ENCODE measurements around the gene SLC9A7.

GRCh38 chrX:46617906-46618305 lies 141.0 kb downstream of the SLC9A7 start:
- no peak for TF ChIP-seq POLR2AphosphoS5 (IDR thresholded peaks at IDR 0.05; ENCODE audit: low read depth, low read length)
- TF ChIP-seq, protein P1, sequence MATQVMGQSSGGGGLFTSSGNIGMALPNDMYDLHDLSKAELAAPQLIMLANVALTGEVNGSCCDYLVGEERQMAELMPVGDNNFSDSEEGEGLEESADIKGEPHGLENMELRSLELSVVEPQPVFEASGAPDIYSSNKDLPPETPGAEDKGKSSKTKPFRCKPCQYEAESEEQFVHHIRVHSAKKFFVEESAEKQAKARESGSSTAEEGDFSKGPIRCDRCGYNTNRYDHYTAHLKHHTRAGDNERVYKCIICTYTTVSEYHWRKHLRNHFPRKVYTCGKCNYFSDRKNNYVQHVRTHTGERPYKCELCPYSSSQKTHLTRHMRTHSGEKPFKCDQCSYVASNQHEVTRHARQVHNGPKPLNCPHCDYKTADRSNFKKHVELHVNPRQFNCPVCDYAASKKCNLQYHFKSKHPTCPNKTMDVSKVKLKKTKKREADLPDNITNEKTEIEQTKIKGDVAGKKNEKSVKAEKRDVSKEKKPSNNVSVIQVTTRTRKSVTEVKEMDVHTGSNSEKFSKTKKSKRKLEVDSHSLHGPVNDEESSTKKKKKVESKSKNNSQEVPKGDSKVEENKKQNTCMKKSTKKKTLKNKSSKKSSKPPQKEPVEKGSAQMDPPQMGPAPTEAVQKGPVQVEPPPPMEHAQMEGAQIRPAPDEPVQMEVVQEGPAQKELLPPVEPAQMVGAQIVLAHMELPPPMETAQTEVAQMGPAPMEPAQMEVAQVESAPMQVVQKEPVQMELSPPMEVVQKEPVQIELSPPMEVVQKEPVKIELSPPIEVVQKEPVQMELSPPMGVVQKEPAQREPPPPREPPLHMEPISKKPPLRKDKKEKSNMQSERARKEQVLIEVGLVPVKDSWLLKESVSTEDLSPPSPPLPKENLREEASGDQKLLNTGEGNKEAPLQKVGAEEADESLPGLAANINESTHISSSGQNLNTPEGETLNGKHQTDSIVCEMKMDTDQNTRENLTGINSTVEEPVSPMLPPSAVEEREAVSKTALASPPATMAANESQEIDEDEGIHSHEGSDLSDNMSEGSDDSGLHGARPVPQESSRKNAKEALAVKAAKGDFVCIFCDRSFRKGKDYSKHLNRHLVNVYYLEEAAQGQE (IDR thresholded peaks at IDR 0.05; ENCODE audit: insufficient read depth in 1 of 2, low read depth in 2 of 2, low read length in 2 of 2), result no peak
